Measurements from ENCODE around the gene TOP1.

- TF ChIP-seq CTCF (conservative IDR thresholded peaks at IDR 0.05 in 1 of 2, IDR thresholded peaks at IDR 0.05 in 1 of 2; ENCODE audit: extremely low read depth in 1 of 2, insufficient read depth in 1 of 2, low read depth in 1 of 2, low read length in 2 of 2) (no peak), EZH2 (IDR thresholded peaks at IDR 0.05; ENCODE audit: borderline replicate concordance, low read length) (no peak)
Measured at GRCh38 chr20:40993794-40994540, 34.7 kb upstream of the TOP1 start.
